Testis (tissue), 2 donors: ENCODE data around the gene CBLC.

Experiments used
- CTCF ChIP-seq, 3 experiments: fragments of 450-650 bp in 2 of 3; fragments of 200-600 bp in 1 of 3; sonication (generic) in 1 of 3; IDR thresholded peaks; one replicate each; pipeline ENCODE4 v1.5.1; 2016 to 2019; ENCODE audit warnings: antibody characterized with exemption in 3 of 3, mild to moderate bottlenecking in 2 of 3, moderate library complexity in 1 of 3
- POLR2A ChIP-seq: fragments of 450-650 bp; IDR thresholded peaks from one replicate; pipeline ENCODE4 v1.6.1; 2017; ENCODE audit warnings: antibody characterized with exemption, mild to moderate bottlenecking, moderate library complexity

- TF ChIP-seq CTCF (IDR thresholded peaks at IDR 0.05), result no peak
- no peak for TF ChIP-seq POLR2A
Observed at GRCh38 chr19:44822177-44822576, 44.5 kb downstream of the CBLC start.
